GM10266 (cell line): Measurements from ENCODE around the gene TMIGD1.

ENCODE experiments used
- DNase-seq: peaks from one replicate; pipeline ENCODE4 v3.0.0; 2012; ENCODE audit errors: extremely low spot score
- CTCF ChIP-seq: IDR thresholded peaks from 2 replicates; pipeline ENCODE4 v1.5.1; 2012; ENCODE audit warnings: mild to moderate bottlenecking, low read depth; ENCODE audit not compliant: control insufficient read depth, insufficient read depth; ENCODE audit errors: missing control alignments

Gene TMIGD1

GRCh38 chr17:30332057-30332542 is 1.8 kb downstream of the TMIGD1 start:
- DNase-seq = peak; percentile 24
- TF ChIP-seq CTCF = no peak

- TF ChIP-seq CTCF = no peak
- DNase-seq = no peak
Measured at GRCh38 chr17:30326809-30327208, 7.0 kb downstream of the TMIGD1 start.

GRCh38 chr17:30324723-30325122 is 9.1 kb downstream of the TMIGD1 start:
- no peak for TF ChIP-seq CTCF
- DNase-seq = no peak

GRCh38 chr17:30323895-30324319 is 9.9 kb downstream of the TMIGD1 start:
- DNase-seq = peak; percentile 10
- no peak for TF ChIP-seq CTCF

GRCh38 chr17:30323262-30323894 is 10.5 kb downstream of the TMIGD1 start:
- TF ChIP-seq CTCF = no peak
- DNase-seq = no peak

- no peak for TF ChIP-seq CTCF
- DNase-seq = no peak
Measured at GRCh38 chr17:30321314-30321713, 12.5 kb downstream of the TMIGD1 start.

GRCh38 chr17:30318155-30318554 is 15.7 kb downstream of the TMIGD1 start:
- TF ChIP-seq CTCF = no peak
- DNase-seq = no peak
